B cell (primary cell): Measurements from ENCODE around the gene MRPL4.

ENCODE experiments used
- EZH2 ChIP-seq: IDR thresholded peaks from 2 replicates; pipeline ENCODE4 v1.6.1; 2012; ENCODE audit warnings: borderline replicate concordance, low read depth, mild to moderate bottlenecking, moderate library complexity, low read length; ENCODE audit not compliant: insufficient read depth, poor library complexity, severe bottlenecking
- TF ChIP-seq, protein P1 (sequence below): fragments of 200-600 bp; IDR thresholded peaks from one replicate; pipeline ENCODE4 v1.8.0; 2022; ENCODE audit warnings: antibody characterized with exemption, mild to moderate bottlenecking

DNA sequence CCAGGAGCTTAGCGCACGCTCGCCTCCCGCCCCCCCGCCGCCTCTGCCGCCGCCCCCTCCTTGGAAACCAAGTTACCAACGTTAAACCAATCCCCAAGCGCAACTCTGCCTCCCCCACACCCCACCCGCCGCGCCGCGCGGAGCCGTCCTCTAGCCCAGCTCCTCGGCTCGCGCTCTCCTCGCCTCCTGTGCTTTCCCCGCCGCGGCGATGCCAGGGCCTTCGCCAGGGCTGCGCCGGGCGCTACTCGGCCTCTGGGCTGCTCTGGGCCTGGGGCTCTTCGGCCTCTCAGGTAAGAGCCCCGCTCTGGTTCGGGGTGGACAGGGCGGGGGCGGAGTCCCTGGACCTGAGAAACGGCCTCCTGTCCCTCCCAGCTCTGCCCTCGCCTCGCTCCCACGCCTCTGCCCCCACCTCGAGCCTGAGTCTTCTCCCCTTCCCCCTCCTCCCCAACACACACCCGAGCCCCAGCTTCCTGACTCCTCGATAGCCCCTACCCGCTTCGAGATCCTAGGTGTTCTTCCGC, 37.9 kb downstream of the MRPL4 start, which contains the start of gene ICAM5:
- TF ChIP-seq, protein P1, sequence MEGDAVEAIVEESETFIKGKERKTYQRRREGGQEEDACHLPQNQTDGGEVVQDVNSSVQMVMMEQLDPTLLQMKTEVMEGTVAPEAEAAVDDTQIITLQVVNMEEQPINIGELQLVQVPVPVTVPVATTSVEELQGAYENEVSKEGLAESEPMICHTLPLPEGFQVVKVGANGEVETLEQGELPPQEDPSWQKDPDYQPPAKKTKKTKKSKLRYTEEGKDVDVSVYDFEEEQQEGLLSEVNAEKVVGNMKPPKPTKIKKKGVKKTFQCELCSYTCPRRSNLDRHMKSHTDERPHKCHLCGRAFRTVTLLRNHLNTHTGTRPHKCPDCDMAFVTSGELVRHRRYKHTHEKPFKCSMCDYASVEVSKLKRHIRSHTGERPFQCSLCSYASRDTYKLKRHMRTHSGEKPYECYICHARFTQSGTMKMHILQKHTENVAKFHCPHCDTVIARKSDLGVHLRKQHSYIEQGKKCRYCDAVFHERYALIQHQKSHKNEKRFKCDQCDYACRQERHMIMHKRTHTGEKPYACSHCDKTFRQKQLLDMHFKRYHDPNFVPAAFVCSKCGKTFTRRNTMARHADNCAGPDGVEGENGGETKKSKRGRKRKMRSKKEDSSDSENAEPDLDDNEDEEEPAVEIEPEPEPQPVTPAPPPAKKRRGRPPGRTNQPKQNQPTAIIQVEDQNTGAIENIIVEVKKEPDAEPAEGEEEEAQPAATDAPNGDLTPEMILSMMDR: no peak
- no peak for TF ChIP-seq EZH2
